Muscle layer of duodenum (tissue), 2 donors: ENCODE results near the gene SSH3.

ENCODE experiments used
- H3K27ac ChIP-seq: one replicate; pipeline ENCODE4 v1.7.0; 2013; ENCODE audit warnings: mild to moderate bottlenecking, low read length
- H3K27me3 ChIP-seq: one replicate; pipeline ENCODE4 v1.7.0; 2013; ENCODE audit warnings: low read depth, mild to moderate bottlenecking, control low read depth, low read length
- H3K36me3 ChIP-seq, 2 donors: one replicate each; pipeline ENCODE4 v1.7.0; 2013; ENCODE audit warnings: low read length in 2 of 2, control low read depth in 1 of 2, mild to moderate bottlenecking in 1 of 2; ENCODE audit not compliant: insufficient read depth in 2 of 2, control insufficient read depth in 1 of 2
- H3K4me1 ChIP-seq, 2 donors: one replicate each; pipeline ENCODE4 v1.7.0; 2013; ENCODE audit warnings: low read length in 2 of 2, mild to moderate bottlenecking in 2 of 2, control low read depth in 1 of 2, moderate library complexity in 1 of 2; ENCODE audit not compliant: insufficient read depth in 2 of 2, control insufficient read depth in 1 of 2
- H3K4me3 ChIP-seq, 2 donors: one replicate each; pipeline ENCODE4 v1.7.0; 2013; ENCODE audit warnings: low read length in 2 of 2, low read depth in 1 of 2, mild to moderate bottlenecking in 1 of 2
- H3K9me3 ChIP-seq, 2 donors: one replicate each; pipeline ENCODE4 v1.7.0; 2013; ENCODE audit warnings: low read length in 2 of 2, control low read depth in 1 of 2, mild to moderate bottlenecking in 1 of 2; ENCODE audit not compliant: control insufficient read depth in 1 of 2
- donor health status: healthy.

SSH3 gene

GRCh38 chr11:67320011-67320410, 16.7 kb downstream of the SSH3 start:
- Histone ChIP-seq H3K27me3 (no peaks in the 10 kb centered on the region), H3K4me3 (no peak overlapping the region), H3K27ac (no peak overlapping the region), H3K36me3 (no peaks in the 10 kb centered on the region), H3K4me1 (peaks cover 0 to 21% of the 10 kb centered on the region in 2 donors), H3K9me3 (no peaks in the 10 kb centered on the region)

GRCh38 chr11:67320691-67321090, 17.4 kb downstream of the SSH3 start:
- H3K4me3 ChIP-seq = no peak overlapping the region
- no peaks in the 10 kb centered on the region for H3K27me3 ChIP-seq
- peaks cover 0 to 21% of the 10 kb centered on the region in 2 donors for H3K4me1 ChIP-seq
- H3K9me3 ChIP-seq = no peaks in the 10 kb centered on the region
- no peak overlapping the region for H3K27ac ChIP-seq
- H3K36me3 ChIP-seq = no peaks in the 10 kb centered on the region

GRCh38 chr11:67321313-67321871, 18.1 kb downstream of the SSH3 start:
- Histone ChIP-seq H3K9me3 (no peaks in the 10 kb centered on the region), H3K27me3 (no peaks in the 10 kb centered on the region), H3K4me1 (peaks cover 0 to 21% of the 10 kb centered on the region in 2 donors), H3K27ac (no peak overlapping the region), H3K4me3 (no peak overlapping the region), H3K36me3 (no peaks in the 10 kb centered on the region)

- Histone ChIP-seq H3K27ac (no peak overlapping the region), H3K36me3 (no peaks in the 10 kb centered on the region), H3K4me1 (peaks cover 0 to 21% of the 10 kb centered on the region in 2 donors), H3K27me3 (no peaks in the 10 kb centered on the region), H3K9me3 (no peaks in the 10 kb centered on the region), H3K4me3 (no peak overlapping the region)
Observed at GRCh38 chr11:67322049-67322448, 18.7 kb downstream of the SSH3 start.

- Histone ChIP-seq H3K4me3 (no peak overlapping the region), H3K27ac (no peak overlapping the region), H3K9me3 (no peaks in the 10 kb centered on the region), H3K4me1 (peaks cover 0 to 13% of the 10 kb centered on the region in 2 donors), H3K27me3 (no peaks in the 10 kb centered on the region), H3K36me3 (no peaks in the 10 kb centered on the region)
Observed at GRCh38 chr11:67323526-67323925, 20.2 kb downstream of the SSH3 start.

- Histone ChIP-seq H3K36me3 (no peaks in the 10 kb centered on the region), H3K9me3 (no peaks in the 10 kb centered on the region), H3K27ac (no peak overlapping the region)
Observed at GRCh38 chr11:67332081-67332691, 28.9 kb downstream of the SSH3 start.

GRCh38 chr11:67337257-67337656, 33.9 kb downstream of the SSH3 start:
- Histone ChIP-seq H3K27me3 (no peaks in the 10 kb centered on the region), H3K36me3 (no peaks in the 10 kb centered on the region), H3K4me1 (no peaks in the 10 kb centered on the region), H3K9me3 (no peaks in the 10 kb centered on the region), H3K27ac (no peak overlapping the region), H3K4me3 (no peak overlapping the region)

More at GRCh38 chr11:67332081-67332691, 28.9 kb downstream of the SSH3 start:
- Histone ChIP-seq H3K4me3 (no peak overlapping the region), H3K4me1 (no peaks in the 10 kb centered on the region), H3K27me3 (no peaks in the 10 kb centered on the region)

- Histone ChIP-seq H3K27me3 (no peaks in the 10 kb centered on the region), H3K9me3 (no peaks in the 10 kb centered on the region), H3K27ac (no peak overlapping the region), H3K4me3 (no peak overlapping the region), H3K4me1 (peaks cover 0 to 5% of the 10 kb centered on the region in 2 donors), H3K36me3 (no peaks in the 10 kb centered on the region)
Observed at GRCh38 chr11:67344264-67344663, 40.9 kb downstream of the SSH3 start.

GRCh38 chr11:67345247-67345919, 42.1 kb downstream of the SSH3 start:
- Histone ChIP-seq H3K4me1 (peaks cover 0 to 5% of the 10 kb centered on the region in 2 donors), H3K27me3 (no peaks in the 10 kb centered on the region), H3K4me3 (no peak overlapping the region), H3K27ac (peak overlapping the region; percentile 46), H3K36me3 (no peaks in the 10 kb centered on the region), H3K9me3 (no peaks in the 10 kb centered on the region)

- no peak overlapping the region for H3K4me3 ChIP-seq
- no peaks in the 10 kb centered on the region for H3K27me3 ChIP-seq
- H3K36me3 ChIP-seq = no peaks in the 10 kb centered on the region
- H3K9me3 ChIP-seq = no peaks in the 10 kb centered on the region
- H3K27ac ChIP-seq = peak overlapping the region; percentile 46
- peaks cover 0 to 5% of the 10 kb centered on the region in 2 donors for H3K4me1 ChIP-seq
Observed at GRCh38 chr11:67345920-67346819, 42.8 kb downstream of the SSH3 start.
